PFSK-1 (cell line): Measurements from ENCODE around the gene RPL12.

Experiments
- POLR2AphosphoS5 ChIP-seq: IDR thresholded peaks from 2 replicates; pipeline ENCODE4 v1.6.1; 2012; ENCODE audit warnings: low read depth, mild to moderate bottlenecking, control low read depth, low read length, moderate library complexity
- TAF1 ChIP-seq: IDR thresholded peaks from 2 replicates; pipeline ENCODE4 v1.6.1; 2012; ENCODE audit warnings: low read length, control low read depth, borderline replicate concordance; ENCODE audit not compliant: insufficient read depth

GRCh38 chr9:127419348-127419747 lies 31.9 kb downstream of the RPL12 start:
- TF ChIP-seq POLR2AphosphoS5 (no peak), TAF1 (no peak)
